HG03280 (cell line): ENCODE data around the gene SMIM35.
A peak's percentile ranks its signal among the peaks of the same experiment; 100 is the strongest.

Experiments used
- ATAC-seq: cut with Tn5 transposase; IDR thresholded peaks from one replicate; pipeline ENCODE4 v1.9.1; 2021; ENCODE audit warnings: mild to moderate bottlenecking, moderate library complexity; ENCODE audit not compliant: unreplicated experiment

Gene SMIM35

DNA sequence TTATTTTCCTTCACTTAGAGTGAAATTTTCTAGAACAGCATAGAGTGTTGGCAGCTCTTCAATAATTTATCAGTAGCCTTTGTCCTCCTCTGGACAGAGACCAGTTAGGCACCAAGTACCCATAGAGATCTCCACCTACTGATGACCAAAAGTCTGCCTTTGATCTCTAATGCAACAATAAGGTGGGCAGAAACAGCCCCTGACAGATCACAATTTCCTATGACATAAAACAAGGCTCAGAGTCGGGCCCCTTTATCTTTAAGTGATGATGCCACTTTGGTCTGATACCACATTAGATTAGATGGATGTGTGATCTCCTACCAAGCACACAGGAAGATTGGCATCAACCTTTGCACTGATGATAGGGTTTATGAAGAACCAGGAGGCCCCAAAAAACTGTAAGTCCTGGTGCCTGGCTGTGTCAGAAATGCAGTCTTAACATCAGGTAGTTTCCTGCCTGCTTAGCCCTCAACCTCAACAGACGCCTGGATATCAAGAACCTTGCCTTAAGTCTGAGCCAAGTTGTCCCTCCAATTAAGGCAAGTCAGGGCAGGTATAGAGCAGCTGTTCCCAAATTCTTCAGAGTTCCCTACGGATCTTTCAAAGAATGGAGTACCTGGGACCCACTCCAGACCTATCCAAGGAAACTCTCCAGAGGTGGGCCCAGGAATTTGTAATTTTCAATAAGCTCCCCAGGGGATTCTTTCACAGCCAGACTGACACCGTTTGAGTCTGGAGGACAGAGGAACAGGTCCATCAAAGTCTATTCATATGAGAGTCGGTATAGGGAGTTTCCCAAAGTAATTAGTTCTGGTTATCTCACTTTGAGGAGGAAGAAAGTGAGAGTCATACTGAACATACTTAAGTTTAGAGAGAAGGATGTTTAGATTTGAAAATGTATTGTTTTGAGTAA, 40.5 kb downstream of the SMIM35 start:
- no peak for ATAC-seq

DNA sequence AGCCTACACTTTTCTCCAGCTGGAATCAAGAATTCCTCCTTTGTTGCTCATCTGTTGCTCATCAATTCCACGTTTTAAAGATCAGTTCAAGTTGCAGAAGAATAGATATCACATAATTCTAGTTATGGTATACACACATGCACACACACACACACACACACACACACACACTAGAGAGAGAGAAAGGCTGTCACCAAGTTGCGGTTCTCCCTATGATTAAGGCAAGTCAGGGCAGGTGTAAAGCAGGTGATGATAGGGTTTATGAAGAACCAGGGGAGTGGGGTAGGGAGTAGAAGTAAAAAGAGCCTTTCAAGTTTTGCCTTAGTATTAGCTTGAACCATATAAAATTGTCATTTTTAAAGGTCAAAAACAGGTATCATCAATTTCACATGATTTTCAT, 41.6 kb downstream of the SMIM35 start:
- ATAC-seq: no peak

GRCh38 chr11:118042796-118043195, 44.0 kb downstream of the SMIM35 start:
- ATAC-seq: no peak

DNA sequence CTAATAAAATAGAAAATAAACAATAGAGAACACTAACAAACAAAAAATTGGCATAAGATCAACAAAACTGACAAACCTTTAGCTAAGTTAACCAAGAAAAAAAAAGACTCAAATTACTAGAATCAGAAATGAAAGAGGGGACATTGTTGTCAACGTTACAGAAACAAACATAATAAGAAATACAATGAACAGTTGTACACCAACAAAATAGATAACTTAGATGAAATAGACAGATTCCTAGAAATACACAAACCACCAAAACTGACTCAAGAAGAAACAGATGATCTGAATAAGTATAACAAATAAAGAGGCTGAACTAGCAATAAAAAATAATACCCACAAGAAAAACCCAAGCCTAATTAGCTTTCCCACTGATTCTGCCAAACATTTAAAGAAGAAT, 44.6 kb downstream of the SMIM35 start:
- ATAC-seq: no peak

DNA sequence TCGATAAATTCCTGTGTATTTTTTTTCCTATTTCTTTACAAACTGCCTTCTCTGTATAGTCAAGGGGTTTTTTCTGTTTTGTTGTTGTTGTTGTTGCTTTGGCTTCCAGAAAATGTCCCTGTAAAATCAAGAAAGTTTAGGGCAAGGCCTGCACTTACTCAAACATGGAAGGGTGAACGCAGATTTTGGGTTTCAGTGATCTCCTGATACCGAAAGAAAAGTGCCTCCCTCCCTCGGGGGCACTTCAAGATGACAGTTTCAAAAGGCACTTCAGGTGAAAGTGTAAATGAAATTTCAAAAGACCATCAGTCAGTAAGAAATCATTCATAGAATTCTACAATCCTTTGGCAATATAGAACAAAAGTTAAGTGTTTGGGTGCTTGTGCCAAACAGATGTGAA, 53.3 kb downstream of the SMIM35 start:
- no peak for ATAC-seq

DNA sequence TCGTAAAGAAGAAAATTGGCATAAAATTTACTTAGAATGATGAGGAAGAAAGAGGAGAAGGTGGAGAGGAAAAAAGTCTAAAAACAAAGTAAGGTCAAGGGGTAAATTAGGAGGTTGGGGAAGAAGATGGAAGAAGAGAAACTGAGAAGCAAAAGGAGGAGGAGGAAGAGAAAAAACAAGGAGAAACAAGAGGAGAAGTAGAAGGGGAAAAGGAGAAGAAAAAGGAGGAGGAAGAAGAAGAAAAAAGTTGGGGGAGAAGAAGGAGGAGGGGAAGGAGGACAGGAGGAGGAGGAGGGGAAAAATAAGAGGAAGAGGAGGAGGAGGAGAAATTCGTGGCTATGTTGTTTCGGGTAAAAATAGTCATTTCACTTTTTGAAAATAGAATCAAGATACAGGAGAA, 58.1 kb downstream of the SMIM35 start:
- ATAC-seq: no peak

GRCh38 chr11:118027694-118028093, 59.1 kb downstream of the SMIM35 start:
- ATAC-seq: no peak

GRCh38 chr11:118021146-118021545, 65.6 kb downstream of the SMIM35 start:
- ATAC-seq: no peak

DNA sequence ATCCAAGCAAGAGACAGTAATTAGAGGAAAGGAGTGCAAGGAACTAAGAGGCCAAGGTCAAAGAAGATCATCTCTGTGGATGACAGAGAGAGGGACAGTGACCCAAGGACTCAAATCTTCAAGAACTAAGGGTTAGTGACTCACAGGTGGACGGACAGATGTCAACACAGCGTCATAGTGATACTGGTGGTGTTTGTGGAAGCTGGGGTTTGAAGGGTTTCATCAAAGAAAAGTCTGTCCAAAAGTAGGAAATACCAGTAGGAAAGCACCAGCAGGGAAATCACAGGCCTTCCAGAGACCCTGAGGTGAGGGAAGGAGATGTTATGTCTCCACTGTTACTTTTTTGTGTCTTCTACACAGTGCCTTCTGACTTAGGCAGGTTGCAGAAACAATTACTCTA, 68.4 kb downstream of the SMIM35 start:
- no peak for ATAC-seq

- ATAC-seq: no peak
Observed at GRCh38 chr11:118017631-118018315, 69.0 kb downstream of the SMIM35 start.

DNA sequence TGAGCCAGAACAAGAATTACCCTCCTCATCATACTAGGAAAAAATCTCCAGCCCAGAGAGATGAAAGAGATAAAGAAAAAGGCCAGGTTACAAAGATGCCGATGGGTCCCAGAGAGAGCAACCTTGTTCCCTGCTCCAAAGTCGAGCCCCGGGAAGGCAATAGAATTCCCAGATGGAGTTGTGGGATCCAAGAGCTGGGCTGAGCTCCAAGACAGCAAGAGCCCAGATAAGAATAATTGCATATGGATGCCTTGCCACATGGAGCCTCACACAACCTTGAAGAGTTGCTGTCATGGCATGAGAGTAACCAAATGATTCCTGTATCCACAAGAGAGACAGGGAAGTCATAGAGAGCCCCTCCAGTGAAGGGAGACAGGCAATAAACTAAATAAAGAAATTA, 69.7 kb downstream of the SMIM35 start:
- no peak for ATAC-seq

GRCh38 chr11:118016104-118016503, 70.7 kb downstream of the SMIM35 start:
- no peak for ATAC-seq

DNA sequence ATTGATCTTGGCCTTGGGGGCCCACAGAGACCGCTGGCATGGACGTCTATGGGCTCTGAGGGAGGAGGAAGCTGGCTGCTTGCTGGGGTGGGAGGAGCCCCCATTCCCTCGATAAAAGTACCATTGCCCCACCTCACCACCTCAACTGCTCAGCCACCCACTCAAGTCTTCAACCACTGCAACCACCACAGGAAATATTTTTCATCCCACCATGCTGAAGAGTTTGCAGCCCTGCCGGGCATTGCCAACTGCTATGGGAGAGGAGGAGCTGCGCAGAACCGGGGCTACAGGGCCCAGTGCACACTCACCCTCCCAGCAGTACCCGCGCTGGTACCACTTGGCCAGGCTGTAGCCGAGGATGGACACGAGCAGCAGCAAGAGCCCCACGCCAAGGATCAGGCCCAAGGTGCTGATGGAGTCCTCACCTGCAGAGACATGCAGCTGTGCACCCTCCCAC, 71.3 kb downstream of the SMIM35 start:
- no peak for ATAC-seq

DNA sequence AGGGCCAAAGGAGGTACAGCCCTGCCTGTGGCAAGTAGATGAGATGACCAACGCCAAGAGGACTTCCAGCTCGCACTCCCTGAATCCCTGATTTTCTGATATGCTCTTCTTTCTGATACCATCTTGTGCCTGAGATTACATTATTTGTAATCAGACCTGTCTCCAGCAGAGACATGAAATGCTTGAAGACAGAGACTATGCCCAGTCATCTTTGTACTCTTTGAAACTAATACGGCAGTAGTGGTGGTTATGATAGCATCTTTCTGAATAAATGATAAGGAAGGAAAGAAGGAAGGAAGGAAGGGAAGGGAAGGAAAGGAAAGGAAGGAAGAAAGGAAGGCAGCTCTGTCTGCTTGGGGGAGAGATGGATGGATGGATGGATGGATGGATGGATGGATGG, 72.7 kb downstream of the SMIM35 start:
- no peak for ATAC-seq

DNA sequence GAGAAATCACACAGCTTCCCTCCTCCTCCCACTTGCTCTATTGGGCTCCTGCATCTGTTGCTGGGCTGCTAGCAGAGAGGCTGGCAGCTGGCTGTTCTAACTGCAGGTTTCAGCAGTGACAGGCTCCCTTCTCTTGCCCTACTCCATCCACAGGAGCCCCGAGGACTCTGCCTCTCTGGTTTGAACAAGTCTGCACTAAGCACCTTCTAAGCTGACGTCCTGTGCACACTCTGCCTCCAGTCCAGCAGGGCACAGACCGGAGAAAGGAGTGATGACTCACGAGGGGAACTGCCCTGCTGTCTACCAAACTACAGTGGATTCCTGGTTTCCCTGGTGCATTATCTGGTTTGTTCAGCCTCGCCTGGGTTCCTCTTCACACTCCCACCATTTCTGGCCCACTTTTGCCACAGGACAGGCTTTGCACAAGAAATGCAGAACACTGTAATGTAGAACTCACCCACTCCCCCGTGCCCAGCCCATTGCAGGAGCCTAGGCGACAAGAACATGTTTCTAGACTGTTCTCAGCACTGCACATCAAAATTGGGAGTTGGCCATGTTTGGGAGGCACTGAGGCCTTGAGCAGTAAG, 74.6 kb downstream of the SMIM35 start:
- ATAC-seq: no peak

DNA sequence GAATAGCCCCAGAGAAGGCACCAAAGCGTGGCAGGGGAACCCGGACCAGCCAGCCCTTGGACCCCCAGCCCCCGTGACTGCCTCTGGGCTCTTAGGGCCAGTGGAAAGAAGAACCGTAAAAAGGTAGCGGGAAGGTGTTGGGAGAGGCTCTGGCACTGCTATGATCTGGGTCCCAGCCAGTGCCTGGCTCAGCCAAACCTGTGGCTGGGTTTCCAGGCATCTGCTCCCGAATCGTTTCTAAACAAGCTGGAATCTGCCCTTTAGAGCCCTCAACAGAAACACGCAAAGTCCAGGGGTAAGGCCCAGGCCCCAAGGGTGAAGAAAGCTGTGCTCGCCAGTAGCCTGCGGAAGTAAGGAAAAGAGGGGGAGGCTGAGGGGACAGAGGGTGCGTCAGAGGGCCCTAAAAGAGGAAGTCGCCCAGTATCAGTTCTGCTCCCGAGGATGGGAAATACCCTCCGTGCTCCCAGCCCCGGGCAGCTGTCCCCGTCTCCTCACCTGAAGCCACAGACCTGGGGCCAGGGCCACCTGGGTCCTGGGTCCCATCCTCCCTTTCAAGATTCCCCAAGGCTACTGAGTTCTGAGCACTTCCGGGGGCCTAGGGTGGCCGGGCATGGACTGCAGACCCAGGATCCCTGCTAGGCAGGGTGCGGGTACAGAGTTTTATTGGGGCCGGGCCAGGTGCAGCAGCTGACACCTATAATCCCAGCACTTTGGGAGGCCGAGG, 75.9 kb downstream of the SMIM35 start:
- peak; percentile 80 for ATAC-seq

- ATAC-seq: no peak
Observed at GRCh38 chr11:118009864-118010737, 76.7 kb downstream of the SMIM35 start.

DNA sequence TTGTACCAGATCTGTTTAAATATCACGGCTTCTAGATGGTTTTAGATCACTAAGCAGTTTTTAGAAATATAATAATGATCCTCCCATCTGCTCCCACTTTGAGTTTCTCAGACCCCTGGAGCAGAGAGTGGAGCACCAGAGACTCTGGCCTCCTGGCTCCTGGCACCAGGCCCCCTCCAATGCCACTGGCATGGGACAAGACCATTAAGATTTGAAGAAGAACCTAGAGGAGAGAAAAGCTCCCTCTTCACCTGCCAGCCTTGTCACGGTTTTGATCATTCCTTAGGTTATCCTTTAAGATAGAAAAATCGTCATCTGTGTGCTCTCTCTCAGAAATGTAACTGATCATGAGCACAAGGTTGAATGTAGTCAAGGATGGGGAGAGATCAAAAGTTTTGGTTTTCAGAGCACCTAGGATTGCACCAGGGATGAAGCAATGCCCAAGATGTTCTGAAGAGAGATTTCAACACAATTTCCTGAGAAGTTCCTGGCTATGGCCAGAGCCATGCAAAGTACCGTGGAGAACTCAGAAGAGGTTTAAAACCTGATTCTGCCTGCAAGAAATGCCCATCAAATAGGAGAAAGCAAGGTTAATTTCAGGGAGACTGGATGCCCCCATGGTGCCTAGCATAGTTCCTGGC, 78.4 kb downstream of the SMIM35 start:
- ATAC-seq: no peak

- ATAC-seq: peak; percentile 40
Observed at GRCh38 chr11:118007563-118008270, 79.0 kb downstream of the SMIM35 start.
